Vagina (tissue), 2 donors: ENCODE results near the gene KCNG1.

Experiments
- POLR2A ChIP-seq, 2 donors: fragments of 450-650 bp; IDR thresholded peaks; one replicate each; pipeline ENCODE4 v1.6.1; 2017; ENCODE audit warnings: antibody characterized with exemption in 2 of 2, mild to moderate bottlenecking in 2 of 2, moderate library complexity in 2 of 2
- POLR2AphosphoS5 ChIP-seq, 2 donors: sonication (generic); formaldehyde crosslinking; IDR thresholded peaks; one replicate each; pipeline ENCODE4 v1.9.0; 2017; ENCODE audit warnings: antibody characterized with exemption in 2 of 2, mild to moderate bottlenecking in 2 of 2, low read depth in 1 of 2; ENCODE audit not compliant: insufficient read depth in 1 of 2

- TF ChIP-seq POLR2AphosphoS5 (IDR thresholded peaks at IDR 0.05; ENCODE audit: insufficient read depth in 1 of 2, low read depth in 1 of 2) (peak in 1 of 2 donors; percentile 95), POLR2A (IDR thresholded peaks at IDR 0.05) (peak in 1 of 2 donors; percentile 71)
Observed at GRCh38 chr20:50957798-50958614, 64.9 kb downstream of the KCNG1 start, which contains the start of gene DPM1.
